H1 (cell line): ENCODE data around the gene ATP6V1F. TPM values are rescaled to one million over a fixed set of nuclear protein-coding genes. Genes with fewer than 3 reads are reported as not detected.

Experiments used
- NANOG ChIP-seq: IDR thresholded peaks from 2 replicates; pipeline ENCODE4 v1.6.1; 2011; ENCODE audit warnings: low read length, low read depth, mild to moderate bottlenecking, inconsistent platforms; ENCODE audit not compliant: insufficient read depth, poor library complexity, severe bottlenecking
- polyA plus RNA-seq, 7 experiments: library from polyadenylated mRNA; depleted of rRNA in 3 of 7; stranded (reverse) in 5 of 7; unstranded in 2 of 7; fragments of >200 nt in 5 of 7; fragments of 200-250 nt in 2 of 7; gene quantifications; 1 replicate in 5 of 7; 2 replicates in 1 of 7; 4 replicates in 1 of 7; pipeline versions ENCODE4 v1.2.1 to v1.2.3, GENCODE V29; 2011 to 2013; ENCODE audit warnings: missing spikeins in 2 of 7, mixed read lengths in 2 of 7
- total RNA-seq: library from RNA; stranded (reverse); fragmentation: NEBNext Ultra II Directional; extraction: Animal tissue kit (Norgen Biotek cat#: 25700); gene quantifications from 2 replicates; pipeline ENCODE4 v1.2.1, GENCODE V29; 2021

ATP6V1F gene
- total and polyA plus RNA-seq, 2 of the 8 experiments (the other 6 are each of a cell fraction or from before 2014, with no cell fraction given) = 104 to 318 TPM

- TF ChIP-seq NANOG = no peak
Observed at GRCh38 chr7:128875523-128875948, 12.9 kb downstream of the ATP6V1F start (continued).
